Renal cortical epithelial cell (primary cell): Measurements from ENCODE around the gene KIF5A. TPM values are rescaled to one million over a fixed set of nuclear protein-coding genes. Genes with fewer than 3 reads are reported as not detected.
"Not testable (repeated sequence)": the region's sequence is repeated elsewhere in the genome, so short reads cannot be mapped to it uniquely, and the experiment has no call there.

Experiments
- DNase-seq: peaks from one replicate; pipeline ENCODE4 v3.0.0-alpha.2; 2011; ENCODE audit warnings: low read depth
- total RNA-seq: library from RNA; depleted of rRNA; stranded (reverse); fragments of >200 nt; gene quantifications from 2 replicates; pipeline ENCODE4 v1.2.3, GENCODE V29; 2014

KIF5A gene
- total RNA-seq: 0.35 and 2.5 TPM in 2 replicates

DNA sequence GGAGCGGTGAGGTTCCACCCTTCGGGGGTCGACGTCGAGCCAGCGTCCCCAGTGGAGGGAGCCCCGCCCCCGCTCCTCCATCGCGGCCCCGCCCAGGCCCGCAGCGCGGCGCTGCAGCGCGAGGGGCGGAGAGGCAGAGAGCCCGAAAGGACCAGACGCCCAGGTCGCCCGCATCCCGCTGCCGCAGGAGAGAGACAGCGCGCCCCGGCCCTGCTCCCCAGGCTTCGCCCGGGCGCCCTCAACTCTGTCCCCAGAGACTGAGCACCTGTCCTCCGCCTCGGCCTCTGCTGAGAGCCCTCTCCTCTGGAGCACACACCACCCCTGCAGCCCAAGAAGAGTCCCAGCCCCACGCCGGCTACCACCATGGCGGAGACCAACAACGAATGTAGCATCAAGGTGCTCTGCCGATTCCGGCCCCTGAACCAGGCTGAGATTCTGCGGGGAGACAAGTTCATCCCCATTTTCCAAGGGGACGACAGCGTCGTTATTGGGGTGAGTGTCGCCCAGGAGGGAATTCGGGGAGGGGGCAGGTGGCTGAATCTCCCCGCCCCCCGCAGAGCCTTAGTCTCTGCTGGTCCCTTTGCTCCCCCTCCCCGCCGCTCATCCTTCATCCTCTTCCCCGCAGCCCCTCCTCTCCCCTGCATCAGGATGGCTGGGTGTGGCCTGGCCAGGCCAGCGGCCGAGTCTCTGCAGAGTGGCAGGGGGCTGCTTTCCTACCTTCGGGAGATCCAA, at the start of gene KIF5A:
Gene KIF5A, plus strand, starts transcription at position 136 of the 732 bp plus-strand sequence. Its CDS starts 228 bp downstream, at position 364.
- DNase-seq: no peak

DNA sequence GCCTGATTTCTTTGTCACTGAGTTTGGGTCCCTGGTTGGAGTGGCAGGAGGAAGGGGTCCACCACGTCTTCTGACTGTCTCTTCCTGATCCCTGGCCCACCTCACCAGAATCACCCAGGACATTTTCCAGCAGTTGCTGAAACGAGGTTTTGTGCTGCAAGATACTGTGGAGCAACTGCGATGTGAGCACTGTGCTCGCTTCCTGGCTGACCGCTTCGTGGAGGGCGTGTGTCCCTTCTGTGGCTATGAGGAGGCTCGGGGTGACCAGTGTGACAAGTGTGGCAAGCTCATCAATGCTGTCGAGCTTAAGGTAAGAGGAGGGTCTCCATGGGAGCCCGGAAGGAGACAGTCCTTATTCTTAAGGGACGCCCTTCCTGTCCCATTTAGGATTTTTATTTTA, 49.6 kb upstream of the KIF5A start:
- no peak for DNase-seq

DNA sequence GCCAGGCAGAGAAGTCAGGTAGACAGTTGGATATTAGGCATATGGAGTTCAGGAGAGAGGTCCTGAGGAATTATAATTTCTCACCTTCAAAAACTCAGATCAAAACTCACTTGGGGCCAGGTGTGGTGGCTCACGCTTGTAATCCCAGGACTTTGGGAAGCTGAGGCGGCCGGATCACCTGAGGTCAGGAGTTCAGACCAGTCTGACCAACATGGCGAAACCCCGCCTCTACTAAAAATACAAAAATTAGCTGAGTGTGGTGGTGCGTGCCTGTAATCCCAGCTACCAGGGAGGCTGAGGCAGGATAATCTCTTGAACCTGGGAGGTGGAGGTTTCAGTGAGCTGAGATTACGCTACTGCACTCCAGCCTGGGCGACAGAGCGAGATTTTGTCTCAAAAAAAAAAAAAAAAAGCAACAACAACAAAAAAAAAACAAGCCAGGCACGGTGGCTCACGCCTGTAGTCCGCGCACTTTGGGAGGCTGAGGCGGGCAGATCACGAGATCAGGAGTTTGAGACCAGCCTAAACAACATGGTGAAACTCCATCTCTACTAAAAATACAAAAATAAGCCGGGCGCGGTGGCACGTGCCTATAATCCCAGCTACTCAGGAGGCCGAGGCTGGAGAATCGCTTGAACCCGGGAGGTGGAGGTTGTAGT, 47.4 kb upstream of the KIF5A start:
- DNase-seq: not testable (repeated sequence)

DNA sequence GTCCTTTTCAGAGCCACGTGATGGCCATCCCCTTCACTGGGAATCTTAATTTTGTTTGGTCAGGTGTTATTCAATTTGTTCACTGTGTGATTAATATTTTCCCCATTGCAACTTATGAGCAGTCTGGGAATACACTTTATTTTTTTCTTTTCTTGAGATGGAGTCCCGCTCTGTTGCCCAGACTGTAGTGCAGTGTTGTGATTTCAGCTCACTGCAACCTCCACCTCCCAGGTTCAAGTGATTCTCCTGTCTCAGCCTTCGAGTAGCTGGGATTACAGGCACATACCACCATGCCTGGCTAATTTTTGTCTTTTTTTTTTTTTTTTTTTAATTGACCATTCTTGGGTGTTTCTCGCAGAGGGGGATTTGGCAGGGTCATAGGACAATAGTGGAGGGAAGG, 43.3 kb upstream of the KIF5A start:
- not testable (repeated sequence) for DNase-seq

DNA sequence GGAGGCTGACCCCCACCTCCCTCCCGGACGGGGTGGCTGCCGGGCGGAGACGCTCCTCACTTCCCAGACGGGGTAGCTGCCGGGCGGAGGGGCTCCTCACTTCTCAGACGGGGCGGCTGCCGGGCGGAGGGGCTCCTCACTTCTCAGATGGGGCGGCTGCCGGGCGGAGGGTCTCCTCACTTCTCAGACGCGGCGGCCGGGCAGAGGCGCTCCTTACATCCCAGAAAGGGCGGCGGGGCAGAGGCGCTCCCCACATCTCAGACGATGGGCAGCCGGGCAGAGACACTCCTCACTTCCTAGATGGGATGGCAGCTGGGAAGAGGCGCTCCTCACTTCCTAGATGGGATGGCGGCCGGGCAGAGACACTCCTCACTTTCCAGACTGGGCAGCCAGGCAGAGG, 42.0 kb upstream of the KIF5A start:
- DNase-seq: not testable (repeated sequence)

DNA sequence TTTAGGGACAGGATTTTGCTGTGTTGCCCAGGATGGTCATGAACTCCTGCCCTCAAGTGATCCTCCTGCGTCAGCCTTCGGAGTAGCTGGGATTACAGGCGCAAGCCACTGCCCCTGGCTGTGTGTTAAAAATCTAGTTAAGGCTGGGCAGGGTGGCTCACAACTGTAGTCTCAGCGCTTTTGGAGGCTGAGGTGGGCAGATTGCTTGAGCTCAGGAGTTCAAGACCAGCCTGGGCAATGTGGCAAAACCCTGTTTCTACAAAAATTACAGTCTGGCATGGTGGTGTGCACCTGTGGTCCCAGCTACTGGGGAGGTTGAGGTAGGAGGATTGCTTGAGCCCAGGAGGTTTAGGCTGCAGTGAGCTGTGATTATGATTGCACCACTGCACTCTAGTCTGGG, 38.7 kb upstream of the KIF5A start:
- DNase-seq: no peak

DNA sequence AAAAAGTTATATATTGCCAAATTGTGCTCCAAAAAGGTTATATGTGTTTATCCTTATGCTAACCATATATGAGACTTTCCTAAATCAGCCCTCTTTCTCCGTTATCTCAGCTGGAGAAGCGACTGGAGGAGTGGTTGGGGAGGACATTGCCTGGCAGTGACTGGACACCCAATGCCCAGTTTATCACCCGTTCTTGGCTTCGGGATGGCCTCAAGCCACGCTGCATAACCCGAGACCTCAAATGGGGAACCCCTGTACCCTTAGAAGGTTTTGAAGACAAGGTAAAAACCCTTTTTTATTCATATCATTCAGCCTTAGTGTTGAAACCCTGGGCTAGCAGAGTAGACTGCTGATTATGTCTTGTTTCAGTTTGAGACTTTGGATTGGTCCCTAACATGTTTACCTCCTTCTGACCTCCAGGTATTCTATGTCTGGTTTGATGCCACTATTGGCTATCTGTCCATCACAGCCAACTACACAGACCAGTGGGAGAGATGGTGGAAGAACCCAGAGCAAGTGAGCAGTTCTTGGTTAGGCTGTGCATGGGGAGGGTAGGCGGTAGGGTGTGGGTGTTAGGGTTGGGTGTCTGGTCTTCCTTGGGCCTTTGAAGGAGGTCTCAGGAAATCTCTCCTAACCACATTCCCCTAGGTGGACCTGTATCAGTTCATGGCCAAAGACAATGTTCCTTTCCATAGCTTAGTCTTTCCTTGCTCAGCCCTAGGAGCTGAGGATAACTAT, 38.1 kb upstream of the KIF5A start:
- DNase-seq: no peak

DNA sequence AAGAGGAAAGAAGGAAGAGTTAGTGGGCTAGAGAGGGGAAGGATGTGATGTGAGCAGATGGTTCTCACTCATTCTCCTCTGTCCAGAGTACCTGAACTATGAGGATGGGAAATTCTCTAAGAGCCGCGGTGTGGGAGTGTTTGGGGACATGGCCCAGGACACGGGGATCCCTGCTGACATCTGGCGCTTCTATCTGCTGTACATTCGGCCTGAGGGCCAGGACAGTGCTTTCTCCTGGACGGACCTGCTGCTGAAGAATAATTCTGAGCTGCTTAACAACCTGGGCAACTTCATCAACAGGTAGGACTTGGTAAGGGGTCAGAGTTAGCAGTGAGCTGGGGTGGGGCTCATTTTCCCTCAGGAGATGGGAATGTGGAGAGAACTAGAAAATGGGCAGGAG, 37.2 kb upstream of the KIF5A start:
- DNase-seq: no peak

DNA sequence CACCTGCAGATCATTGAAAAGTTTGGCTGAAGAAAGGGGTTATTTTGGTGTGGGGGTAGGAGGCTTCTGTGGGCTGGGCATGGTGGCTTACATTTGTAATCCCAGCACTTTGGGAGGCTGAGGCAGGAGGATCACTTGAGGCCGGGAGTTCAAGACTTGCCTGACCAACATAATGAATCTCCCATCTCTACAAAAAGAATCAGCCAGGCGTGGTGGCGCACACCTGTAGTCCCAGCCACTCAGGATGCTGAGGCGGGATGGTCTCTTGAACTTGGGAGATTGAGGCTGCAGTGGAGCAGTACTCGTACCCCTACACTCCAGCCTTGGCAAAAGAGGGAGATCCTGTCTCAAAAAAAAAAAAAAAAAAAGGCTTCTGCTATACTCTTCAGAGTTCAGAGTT, 36.6 kb upstream of the KIF5A start:
- DNase-seq: no peak

DNA sequence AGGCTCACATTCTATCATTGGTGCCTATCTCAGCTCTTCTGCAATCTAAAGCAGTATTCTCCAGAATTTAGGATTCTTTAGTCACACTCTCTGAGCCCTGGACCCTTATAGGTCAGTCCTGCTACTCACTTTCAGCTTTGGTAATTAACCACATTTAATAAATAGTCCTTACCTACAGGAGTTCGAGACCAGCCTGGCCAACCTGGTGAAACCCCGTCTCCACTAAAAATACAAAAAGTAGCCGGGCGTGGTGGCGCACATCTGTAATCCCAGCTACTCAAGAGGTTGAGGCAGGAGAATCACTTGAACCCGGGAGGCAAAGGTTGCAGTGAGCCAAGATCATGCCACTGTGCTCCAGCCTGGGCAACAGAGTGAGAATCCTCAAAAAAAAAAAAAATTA, 36.2 kb upstream of the KIF5A start:
- not testable (repeated sequence) for DNase-seq

DNA sequence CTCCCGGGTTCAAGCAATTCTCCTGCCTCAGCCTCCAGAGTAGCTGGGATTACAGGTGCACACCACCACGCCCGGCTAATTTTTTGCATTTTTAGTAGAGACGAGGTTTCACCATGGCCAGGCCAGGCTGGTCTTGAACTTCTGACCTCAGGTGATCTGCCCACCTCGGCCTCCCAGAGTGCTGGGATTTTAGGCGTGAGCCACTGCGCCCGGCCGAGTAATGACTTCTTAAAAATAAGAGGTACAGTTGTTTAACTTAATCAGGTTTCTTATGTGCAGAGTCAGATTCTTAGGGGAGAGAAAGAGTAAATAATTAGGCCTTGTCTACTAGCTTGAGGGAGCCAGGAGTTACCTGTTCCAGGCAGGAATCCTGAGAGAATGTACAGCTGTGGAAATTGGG, 35.6 kb upstream of the KIF5A start:
- DNase-seq: not testable (repeated sequence)

DNA sequence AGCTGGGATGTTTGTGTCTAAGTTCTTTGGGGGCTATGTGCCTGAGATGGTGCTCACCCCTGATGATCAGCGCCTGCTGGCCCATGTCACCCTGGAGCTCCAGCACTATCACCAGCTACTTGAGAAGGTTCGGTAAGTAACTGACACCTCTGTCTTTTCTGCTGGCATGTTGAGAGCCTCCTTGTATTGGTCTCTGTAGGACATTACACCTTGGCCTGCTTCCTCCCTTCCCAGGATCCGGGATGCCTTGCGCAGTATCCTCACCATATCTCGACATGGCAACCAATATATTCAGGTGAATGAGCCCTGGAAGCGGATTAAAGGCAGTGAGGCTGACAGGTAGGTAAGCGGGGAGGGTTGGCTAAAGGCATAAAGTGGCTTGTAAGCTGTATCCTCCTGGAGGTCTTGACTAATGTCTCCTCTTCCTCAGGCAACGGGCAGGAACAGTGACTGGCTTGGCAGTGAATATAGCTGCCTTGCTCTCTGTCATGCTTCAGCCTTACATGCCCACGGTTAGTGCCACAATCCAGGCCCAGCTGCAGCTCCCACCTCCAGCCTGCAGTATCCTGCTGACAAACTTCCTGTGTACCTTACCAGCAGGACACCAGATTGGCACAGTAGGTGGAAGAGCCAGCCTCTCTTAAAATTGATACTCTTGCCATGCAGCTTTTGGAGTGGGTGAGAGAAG, 35.0 kb upstream of the KIF5A start:
- no peak for DNase-seq

DNA sequence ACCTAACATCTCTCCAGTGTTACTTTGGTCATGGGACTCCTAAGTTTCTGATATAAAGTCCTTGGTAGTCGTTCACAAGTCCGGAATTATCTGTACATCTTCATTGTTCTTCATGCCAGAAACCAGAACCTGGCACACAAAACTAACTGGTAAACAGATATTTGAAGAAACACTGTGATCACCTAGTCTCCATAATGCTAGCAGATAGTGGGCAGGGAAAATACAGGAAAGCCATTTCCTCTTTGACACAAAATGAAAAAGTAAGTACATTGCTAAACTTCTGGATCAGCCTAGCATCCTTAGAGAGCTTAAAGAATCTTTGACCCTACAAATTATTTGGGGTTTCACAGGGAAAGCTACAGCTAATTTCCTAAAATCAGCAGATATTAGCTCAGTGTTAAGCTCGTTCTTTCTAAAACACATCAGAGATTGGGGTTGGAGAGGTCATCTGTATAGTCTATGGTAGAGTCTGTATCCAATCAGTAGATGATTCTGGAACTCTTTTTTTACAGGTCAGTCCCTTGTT, 34.4 kb upstream of the KIF5A start:
- no peak for DNase-seq

DNA sequence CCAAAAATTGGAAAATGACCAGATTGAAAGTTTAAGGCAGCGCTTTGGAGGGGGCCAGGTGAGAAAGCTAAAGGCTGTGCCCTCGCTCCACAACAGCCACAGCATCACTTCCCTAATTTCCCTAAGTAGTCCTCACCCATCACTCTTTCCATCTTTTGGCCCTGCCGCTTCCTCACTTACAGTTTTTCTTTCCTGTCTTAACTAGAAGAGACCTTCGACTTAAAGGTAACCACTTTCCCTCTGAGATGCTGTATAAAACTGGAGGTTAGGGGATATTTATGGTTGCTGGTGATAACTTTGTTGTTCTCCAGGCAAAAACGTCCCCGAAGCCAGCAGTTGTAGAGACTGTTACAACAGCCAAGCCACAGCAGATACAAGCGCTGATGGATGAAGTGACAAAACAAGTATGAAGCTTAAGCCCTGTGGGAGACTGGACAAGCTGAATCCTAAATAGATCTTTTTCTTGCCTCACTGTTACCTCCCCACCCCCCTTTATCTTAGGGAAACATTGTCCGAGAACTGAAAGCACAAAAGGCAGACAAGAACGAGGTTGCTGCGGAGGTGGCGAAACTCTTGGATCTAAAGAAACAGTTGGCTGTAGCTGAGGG, 33.8 kb upstream of the KIF5A start:
- no peak for DNase-seq

DNA sequence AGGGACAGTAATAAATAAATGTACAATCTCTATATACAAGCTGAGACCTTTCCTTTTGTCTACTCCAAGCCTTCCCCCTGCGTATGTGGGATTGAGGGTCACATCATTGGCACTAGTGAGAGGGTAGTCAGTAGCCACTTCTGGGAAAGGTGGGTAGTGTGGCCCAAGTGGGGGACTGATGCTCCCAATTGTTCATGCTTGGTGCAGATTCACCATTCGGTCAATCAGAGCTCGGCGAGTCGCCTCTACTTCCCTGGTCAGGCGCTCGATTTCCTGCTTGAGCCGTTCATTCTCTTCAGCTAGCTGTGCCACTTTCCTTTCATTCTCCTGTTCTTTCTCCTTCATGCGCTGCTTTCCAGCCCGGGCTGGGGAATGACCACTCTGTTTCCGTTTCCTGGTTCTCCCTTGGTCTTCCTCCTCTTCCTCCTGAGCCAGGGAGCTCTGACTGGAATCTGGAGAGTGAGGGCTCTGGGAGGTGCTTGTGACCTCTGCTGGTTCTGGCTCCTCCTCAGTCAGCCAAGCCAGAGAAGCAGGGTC, 33.2 kb upstream of the KIF5A start:
- DNase-seq: no peak

DNA sequence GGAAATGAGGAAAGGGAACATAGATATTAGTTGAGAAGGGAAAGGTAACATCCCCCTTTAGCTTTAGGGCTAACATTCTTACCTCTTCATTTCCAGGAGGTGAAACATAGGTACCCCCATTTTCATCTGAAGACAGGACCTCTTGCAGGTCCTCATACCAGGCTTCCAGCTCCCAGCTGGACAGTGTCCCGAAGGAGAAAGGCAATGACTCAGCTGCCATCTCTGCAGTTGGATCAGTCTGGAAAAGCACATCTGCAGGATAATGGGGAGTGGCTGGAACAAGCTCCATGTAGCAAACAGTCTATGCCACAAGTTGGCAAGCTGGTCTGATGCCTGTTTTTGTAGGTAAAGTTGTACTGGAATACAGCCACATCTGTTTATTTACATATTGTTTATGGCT, 32.7 kb upstream of the KIF5A start:
- DNase-seq: peak; percentile 30

DNA sequence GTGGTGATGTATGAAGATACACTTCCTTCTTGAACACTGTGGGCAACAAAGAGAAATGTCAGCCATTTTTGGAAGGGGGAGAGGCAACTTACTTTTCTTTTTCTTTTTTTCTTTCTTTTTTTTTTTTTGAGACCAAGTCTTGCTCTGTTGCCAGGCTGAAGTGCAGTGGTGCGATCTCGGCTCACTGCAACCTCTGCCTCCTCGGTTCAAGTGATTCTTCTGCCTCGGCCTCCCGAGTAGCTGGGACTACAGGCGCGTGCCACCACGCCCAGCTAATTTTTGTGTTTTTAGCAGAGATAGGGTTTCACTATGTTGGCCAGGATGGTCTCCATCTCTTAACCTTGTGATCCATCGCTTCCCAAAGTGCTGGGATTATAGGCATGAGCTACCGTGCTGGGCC, 32.1 kb upstream of the KIF5A start:
- DNase-seq: not testable (repeated sequence)

DNA sequence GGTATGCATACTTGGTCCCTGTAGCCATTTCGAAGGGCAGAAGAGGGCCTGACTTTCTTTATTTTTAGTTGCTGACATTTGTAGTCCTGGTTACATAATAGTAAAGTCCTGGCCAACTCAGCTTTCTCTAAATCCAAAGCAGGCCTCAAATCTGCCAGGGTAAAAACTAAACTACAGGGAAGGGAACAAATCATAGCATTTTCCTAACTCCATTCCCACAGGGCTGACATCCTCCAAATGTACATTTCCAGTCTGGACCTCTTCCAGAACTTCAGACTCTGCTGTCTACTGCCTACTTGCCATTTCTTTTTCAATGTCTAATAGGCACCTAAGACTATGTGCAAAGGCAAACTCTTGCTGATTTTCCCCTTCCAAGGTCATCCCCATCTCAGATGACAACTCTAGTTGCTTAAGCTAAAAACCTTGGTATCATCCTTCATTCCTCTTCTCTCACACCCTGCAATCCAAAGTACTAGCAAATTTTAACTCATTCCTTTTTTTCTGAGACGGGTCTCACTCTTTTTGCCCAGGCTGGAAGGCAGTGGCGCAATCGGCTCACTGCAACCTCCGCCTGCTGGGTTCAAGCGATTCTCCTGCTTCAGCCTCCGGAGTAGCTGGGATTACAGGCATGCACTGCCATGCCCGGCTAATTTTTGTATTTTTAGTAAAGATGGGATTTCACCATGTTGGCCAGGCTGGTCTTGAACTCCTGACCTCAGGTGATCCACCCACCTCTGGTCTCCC, 31.5 kb upstream of the KIF5A start:
- DNase-seq: no peak

DNA sequence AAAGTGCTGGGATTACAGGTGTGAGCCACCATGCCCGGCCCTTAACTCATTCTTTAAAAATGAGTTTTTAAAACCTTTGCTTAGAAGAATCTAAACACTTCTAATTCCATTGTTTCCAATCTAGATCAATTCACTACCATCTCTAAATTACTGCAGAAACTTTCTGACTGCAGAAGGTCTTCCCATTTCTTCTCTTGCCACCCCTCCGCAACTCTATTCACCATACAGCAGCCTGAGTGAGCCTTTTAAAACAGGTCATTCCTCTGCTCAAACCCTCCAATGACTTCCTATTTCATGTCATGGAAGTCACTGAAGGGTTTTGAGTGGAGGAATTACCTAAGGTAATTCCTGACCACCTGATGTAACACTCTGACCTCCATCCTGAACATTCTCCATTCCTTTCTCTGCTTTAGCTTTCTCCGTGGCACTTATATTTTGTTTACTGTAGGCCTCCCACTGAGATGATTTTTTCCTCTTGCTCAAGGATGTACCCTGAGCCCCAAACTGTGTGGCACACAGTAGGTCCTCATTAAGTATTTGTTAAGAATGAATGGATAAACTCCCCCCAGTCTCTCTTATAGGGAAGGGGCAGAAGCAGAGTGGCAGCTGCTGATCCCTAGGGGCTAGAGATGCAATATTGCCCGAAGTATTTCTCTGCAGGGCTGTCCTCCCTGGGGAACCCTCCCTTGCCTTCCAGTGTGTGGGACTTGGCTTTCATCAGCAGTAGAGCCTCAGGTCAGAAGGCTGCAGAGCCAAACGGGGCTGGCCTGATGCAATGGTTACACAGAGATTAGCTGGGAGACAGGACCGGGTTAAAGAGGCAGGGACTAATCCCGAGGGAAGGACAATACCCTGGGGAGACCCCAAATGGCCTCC, 30.7 kb upstream of the KIF5A start:
- no peak for DNase-seq

DNA sequence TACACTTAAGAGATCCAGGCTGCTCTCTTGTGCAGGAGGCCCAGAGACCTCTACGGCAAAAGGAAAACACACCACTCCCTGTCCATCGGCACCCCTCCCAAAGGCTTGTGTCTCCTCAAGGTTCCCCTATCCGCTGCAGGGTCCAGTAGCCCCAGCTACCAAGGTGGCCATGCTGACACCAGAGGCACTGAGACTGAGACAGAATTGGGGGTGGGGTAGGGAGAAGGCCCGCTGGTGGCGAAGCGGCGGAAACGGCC, 30.1 kb upstream of the KIF5A start:
- DNase-seq: no peak
